H1 (cell line): ENCODE data around the gene ICA1. TPM values are rescaled to one million over a fixed set of nuclear protein-coding genes. Genes with fewer than 3 reads are reported as not detected.

ENCODE experiments used
- CTCF ChIA-PET: fragments of 300-600 bp; sonication (Branson Sonifier 250); formaldehyde crosslinking; loops from one replicate; lab custom pipeline; 2021; ENCODE audit not compliant: partially characterized antibody; lab: Charles Lee
- POLR2A ChIA-PET: fragments of 300-600 bp; sonication (Branson Sonifier 250); formaldehyde crosslinking; loops from one replicate; lab custom pipeline; 2021; ENCODE audit warnings: inconsistent platforms; ENCODE audit not compliant: partially characterized antibody; lab: Charles Lee
- DNase-seq, 2 experiments: peaks; one replicate each; pipeline versions ENCODE4 v3.0.0 to v3.0.0-alpha.2; 2010 to 2022; ENCODE audit warnings: low spot score in 2 of 2, low read depth in 1 of 2, mixed read lengths in 1 of 2
- FAIRE-seq: peaks from 2 replicates; lab custom pipeline; 2011; peaks lifted over from hg19 to GRCh38; lab: Jason Lieb, UNC
- H2AFZ ChIP-seq: 2 replicates; pipeline ENCODE4 v1.8.1; 2012; ENCODE audit warnings: low read length, inconsistent platforms
- H2AK5ac ChIP-seq: 2 replicates; pipeline ENCODE4 v1.6.1; 2013; ENCODE audit warnings: low read depth, low read length
- H2BK120ac ChIP-seq: replicated peaks from 2 replicates; pipeline ENCODE3; 2013; ENCODE audit warnings: low read depth, low read length, inconsistent platforms
- H2BK12ac ChIP-seq: 2 replicates; pipeline ENCODE4 v1.6.1; 2013; ENCODE audit warnings: low read depth, low read length
- H2BK15ac ChIP-seq: 2 replicates; pipeline ENCODE4 v1.6.1; 2013; ENCODE audit warnings: low read length
- H2BK20ac ChIP-seq: 2 replicates; pipeline ENCODE4 v1.6.1; 2013; ENCODE audit warnings: low read length
- H2BK5ac ChIP-seq: 2 replicates; pipeline ENCODE4 v1.6.1; 2013; ENCODE audit warnings: low read depth, low read length
- H3K14ac ChIP-seq: 2 replicates; pipeline ENCODE4 v1.6.1; 2013; ENCODE audit warnings: inconsistent platforms; ENCODE audit not compliant: insufficient read length
- H3K18ac ChIP-seq: 2 replicates; pipeline ENCODE4 v1.6.1; 2013; ENCODE audit warnings: low read length; ENCODE audit errors: extremely low read depth
- H3K23ac ChIP-seq: 2 replicates; pipeline ENCODE4 v1.6.1; 2013; ENCODE audit warnings: inconsistent platforms; ENCODE audit not compliant: insufficient read length
- H3K23me2 ChIP-seq: 2 replicates; pipeline ENCODE4 v1.6.1; 2013; ENCODE audit warnings: low read depth, low read length
- H3K27ac ChIP-seq: 2 replicates; pipeline ENCODE4 v1.6.1; 2011; ENCODE audit warnings: low read depth, low read length, inconsistent platforms
- H3K27me3 ChIP-seq, 4 experiments: replicated peaks in 1 of 4; 1 replicate in 1 of 4; 2 replicates in 3 of 4; pipeline versions ENCODE4 v1.6.1 to v1.8.1; 2011 to 2013; ENCODE audit warnings: low read length in 3 of 4, mild to moderate bottlenecking in 3 of 4, inconsistent platforms in 2 of 4, mixed read lengths in 2 of 4, moderate library complexity in 1 of 4; ENCODE audit not compliant: control insufficient read depth in 3 of 4, insufficient read depth in 3 of 4; ENCODE audit errors: extremely low read depth in 1 of 4
- H3K36me3 ChIP-seq, 4 experiments: 2 replicates each; pipeline versions ENCODE4 v1.6.1 to v1.8.1; 2011 to 2013; ENCODE audit warnings: mild to moderate bottlenecking in 4 of 4, low read length in 3 of 4, moderate library complexity in 2 of 4, control low read depth in 1 of 4, inconsistent platforms in 1 of 4; ENCODE audit not compliant: insufficient read depth in 4 of 4, control insufficient read depth in 2 of 4
- H3K4ac ChIP-seq: replicated peaks from 2 replicates; pipeline ENCODE3; 2013; ENCODE audit warnings: low read length, low read depth, mixed read lengths, inconsistent platforms; ENCODE audit not compliant: insufficient read length
- H3K4me1 ChIP-seq, 4 experiments: replicated peaks in 1 of 4; 1 replicate in 1 of 4; 2 replicates in 3 of 4; pipeline versions ENCODE4 v1.6.1 to v1.8.1; 2011 to 2013; ENCODE audit warnings: low read length in 3 of 4, inconsistent platforms in 2 of 4, mixed read lengths in 1 of 4; ENCODE audit not compliant: insufficient read depth in 4 of 4, control insufficient read depth in 3 of 4
- H3K4me2 ChIP-seq, 2 experiments: 2 replicates each; pipeline versions ENCODE4 v1.6.1 to v1.8.1; 2011 to 2013; ENCODE audit warnings: low read depth in 2 of 2, low read length in 2 of 2, control low read depth in 1 of 2, inconsistent platforms in 1 of 2, mild to moderate bottlenecking in 1 of 2; ENCODE audit not compliant: insufficient read depth in 1 of 2
- H3K4me3 ChIP-seq, 4 experiments: fragments of 200-600, 300-600 bp in 1 of 4; sonication (generic), shearing (Covaris generic), sonication (Bioruptor Twin) in 1 of 4; 2 replicates each; pipeline versions ENCODE4 v1.5.1 to v1.8.1; 2011 to 2016; ENCODE audit warnings: low read length in 4 of 4, low read depth in 3 of 4, control low read depth in 2 of 4, inconsistent platforms in 2 of 4, mild to moderate bottlenecking in 2 of 4, mixed read lengths in 1 of 4, moderate library complexity in 1 of 4; ENCODE audit not compliant: insufficient read depth in 2 of 4; ENCODE audit errors: extremely low read depth in 1 of 4
- H3K56ac ChIP-seq: replicated peaks from 2 replicates; pipeline ENCODE3; 2013; ENCODE audit warnings: low read depth, mild to moderate bottlenecking, mixed read lengths, low read length, inconsistent platforms; ENCODE audit not compliant: insufficient read length
- H3K79me1 ChIP-seq: 2 replicates; pipeline ENCODE4 v1.6.1; 2013; ENCODE audit warnings: low read depth, low read length, control low read depth
- H3K79me2 ChIP-seq, 2 experiments: 2 replicates each; pipeline versions ENCODE4 v1.6.1 to v1.8.1; 2012 to 2013; ENCODE audit warnings: low read length in 2 of 2, mild to moderate bottlenecking in 2 of 2, inconsistent platforms in 1 of 2; ENCODE audit not compliant: insufficient read depth in 2 of 2, control insufficient read depth in 1 of 2
- H3K9ac ChIP-seq, 4 experiments: replicated peaks in 1 of 4; 1 replicate in 1 of 4; 2 replicates in 3 of 4; pipeline versions ENCODE4 v1.6.1 to v1.8.1; 2011 to 2013; ENCODE audit warnings: low read depth in 3 of 4, low read length in 3 of 4, control low read depth in 2 of 4, mild to moderate bottlenecking in 2 of 4, moderate library complexity in 2 of 4, inconsistent platforms in 1 of 4; ENCODE audit errors: extremely low read depth in 1 of 4
- H3K9me3 ChIP-seq, 2 experiments: 2 replicates each; pipeline versions ENCODE4 v1.6.1 to v1.8.1; 2012 to 2013; ENCODE audit warnings: mild to moderate bottlenecking in 2 of 2, moderate library complexity in 2 of 2, control low read depth in 1 of 2, inconsistent platforms in 1 of 2, low read depth in 1 of 2, low read length in 1 of 2, mixed read lengths in 1 of 2; ENCODE audit not compliant: insufficient read depth in 2 of 2
- H4K20me1 ChIP-seq, 2 experiments: replicated peaks in 1 of 2; 2 replicates each; pipeline versions ENCODE3 to v1.8.1; 2011 to 2013; ENCODE audit warnings: inconsistent platforms in 2 of 2, low read length in 2 of 2, mild to moderate bottlenecking in 1 of 2; ENCODE audit not compliant: insufficient read depth in 2 of 2, control insufficient read depth in 1 of 2
- H4K5ac ChIP-seq: 2 replicates; pipeline ENCODE4 v1.6.1; 2013; ENCODE audit warnings: low read length, low read depth, mixed read lengths, inconsistent platforms; ENCODE audit not compliant: insufficient read length
- H4K8ac ChIP-seq: 2 replicates; pipeline ENCODE4 v1.8.0; 2013; ENCODE audit warnings: mild to moderate bottlenecking, moderate library complexity, low read length, inconsistent platforms; ENCODE audit not compliant: insufficient read depth; ENCODE audit errors: extremely low read depth
- H4K91ac ChIP-seq: replicated peaks from 2 replicates; pipeline ENCODE3; 2013; ENCODE audit warnings: low read length, mixed read lengths, inconsistent platforms; ENCODE audit not compliant: insufficient read length
- ASH2L ChIP-seq: fragments of 200-600, 300-600 bp; sonication (generic); IDR thresholded peaks from one replicate; pipeline ENCODE4 v1.7.1; 2017; ENCODE audit warnings: low read length
- ATF3 ChIP-seq: IDR thresholded peaks from 2 replicates; pipeline ENCODE4 v1.6.1; 2011; ENCODE audit warnings: low read depth, mild to moderate bottlenecking, low read length; ENCODE audit not compliant: insufficient read depth
- CHD1 ChIP-seq: IDR thresholded peaks from 2 replicates; pipeline ENCODE4 v1.6.1; 2012; ENCODE audit warnings: low read depth, low read length, improper control_type of control experiment
- E2F6 ChIP-seq: IDR thresholded peaks from 2 replicates; pipeline ENCODE4 v1.6.1; 2012; ENCODE audit warnings: inconsistent platforms
- EZH2 ChIP-seq: fragments of 200-600 bp; sonication (generic); IDR thresholded peaks from 2 replicates; pipeline ENCODE4 v1.7.1; 2012; ENCODE audit warnings: low read depth, mild to moderate bottlenecking, moderate library complexity, low read length, inconsistent platforms; ENCODE audit not compliant: severe bottlenecking
- HDAC6 ChIP-seq: IDR thresholded peaks from one replicate; pipeline ENCODE4 v1.7.1; 2012; ENCODE audit warnings: low read depth, mild to moderate bottlenecking, inconsistent platforms, low read length, moderate library complexity
- RAD21 ChIP-seq, 2 experiments: IDR thresholded peaks in 1 of 2; conservative IDR thresholded peaks in 1 of 2; 2 replicates each; pipeline ENCODE4 v1.6.1; 2011; ENCODE audit warnings: low read depth in 2 of 2, low read length in 2 of 2, improper control_type of control experiment in 1 of 2, inconsistent platforms in 1 of 2, mild to moderate bottlenecking in 1 of 2, moderate library complexity in 1 of 2
- RBBP5 ChIP-seq: IDR thresholded peaks from 2 replicates; pipeline ENCODE4 v1.7.1; 2012; ENCODE audit warnings: low read depth, mild to moderate bottlenecking, inconsistent platforms, low read length, moderate library complexity, borderline replicate concordance
- RXRA ChIP-seq: IDR thresholded peaks from 2 replicates; pipeline ENCODE4 v1.6.1; 2011; ENCODE audit warnings: low read depth, mild to moderate bottlenecking, low read length, moderate library complexity; ENCODE audit not compliant: insufficient read depth
- SIRT6 ChIP-seq: IDR thresholded peaks from one replicate; pipeline ENCODE4 v1.7.1; 2012; ENCODE audit warnings: low read length, inconsistent platforms
- SP2 ChIP-seq: IDR thresholded peaks from 2 replicates; pipeline ENCODE4 v1.6.1; 2012; ENCODE audit warnings: mild to moderate bottlenecking, low read length, inconsistent platforms
- SRF ChIP-seq: IDR thresholded peaks from 2 replicates; pipeline ENCODE4 v1.6.1; 2011; ENCODE audit warnings: mild to moderate bottlenecking, low read depth, low read length, moderate library complexity
- ZNF274 ChIP-seq: IDR thresholded peaks from 2 replicates; pipeline ENCODE4 v1.7.0; 2012; ENCODE audit warnings: low read length, borderline replicate concordance; ENCODE audit errors: extremely low read depth
- WGBS, 2 experiments: shearing (Covaris generic) in 1 of 2; methylation state at CpG; one replicate each; pipeline versions ENCODE4 v1.1.6 to v1.1.7; 2013 to 2015; ENCODE audit warnings: low lambda C conversion rate in 2 of 2, mixed read lengths in 2 of 2, inconsistent platforms in 1 of 2, low coverage in 1 of 2, missing lambda C conversion rate in 1 of 2; ENCODE audit not compliant: insufficient replicate concordance in 2 of 2, insufficient coverage in 1 of 2, insufficient read length in 1 of 2; ENCODE audit errors: extremely low coverage in 1 of 2, missing lambda C conversion rate in 1 of 2; 5-methylcytosine and 5-hydroxymethylcytosine counted together
- polyA plus RNA-seq, 7 experiments: library from polyadenylated mRNA; depleted of rRNA in 3 of 7; stranded (reverse) in 5 of 7; unstranded in 2 of 7; fragments of >200 nt in 5 of 7; fragments of 200-250 nt in 2 of 7; gene quantifications; 1 replicate in 5 of 7; 2 replicates in 1 of 7; 4 replicates in 1 of 7; pipeline versions ENCODE4 v1.2.1 to v1.2.3, GENCODE V29; 2011 to 2013; ENCODE audit warnings: missing spikeins in 2 of 7, mixed read lengths in 2 of 7
- total RNA-seq: library from RNA; stranded (reverse); fragmentation: NEBNext Ultra II Directional; extraction: Animal tissue kit (Norgen Biotek cat#: 25700); gene quantifications from 2 replicates; pipeline ENCODE4 v1.2.1, GENCODE V29; 2021

ICA1 gene
- total and polyA plus RNA-seq, 2 of the 8 experiments (the other 6 are each of a cell fraction or from before 2014, with no cell fraction given), result 14.9 to 37.1 TPM

DNA sequence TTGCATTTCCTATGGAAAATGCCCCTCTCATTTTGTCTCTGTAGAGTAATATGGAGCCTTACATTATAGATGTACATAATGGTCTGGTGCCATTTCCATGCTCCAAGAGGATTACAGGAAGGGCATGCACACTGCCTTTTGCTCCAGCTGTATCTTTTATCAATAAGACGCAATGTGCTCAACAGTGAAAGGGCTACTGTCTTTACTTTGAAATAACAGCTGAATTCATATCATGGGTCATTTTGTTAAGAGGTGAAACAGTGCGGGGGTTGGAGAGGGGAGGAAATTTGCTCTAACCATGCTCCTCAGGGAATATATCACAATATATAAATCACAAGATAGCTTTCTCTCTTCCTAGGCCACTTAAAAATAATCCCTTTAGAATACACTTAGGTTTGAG, 77.7 kb downstream of the ICA1 start:
- Histone ChIP-seq H2BK20ac (no peak overlapping the region), H2BK5ac (no peak overlapping the region), H3K23ac (no peak overlapping the region), H3K4me3 (no peak overlapping the region), H4K5ac (no peak overlapping the region), H4K91ac (no peak overlapping the region), H3K27me3 (no peaks in the 10 kb centered on the region), H4K8ac (no peak overlapping the region), H3K36me3 (no peaks in the 10 kb centered on the region; a peak in 1 of 8 replicates), H3K9ac (no peak overlapping the region), H2BK15ac (no peak overlapping the region), H3K79me1 (no peaks in the 10 kb centered on the region), H2AK5ac (no peak overlapping the region), H3K4me2 (no peak overlapping the region), H3K56ac (no peak overlapping the region), H4K20me1 (no peaks in the 10 kb centered on the region), H3K14ac (no peak overlapping the region), H3K27ac (no peak overlapping the region), H3K4me1 (peaks cover 0 to 10% (median 2%) of the 10 kb centered on the region in 4 experiments; a peak in 3 of 7 replicates), H3K79me2 (no peaks in the 10 kb centered on the region), H3K4ac (no peak overlapping the region), H3K18ac (no peak overlapping the region), H3K23me2 (no peaks in the 10 kb centered on the region), H2BK12ac (no peak overlapping the region), H2AFZ (no peak overlapping the region), H3K9me3 (no peaks in the 10 kb centered on the region), H2BK120ac (no peak overlapping the region)
- ChIA-PET CTCF (no interaction called here), POLR2A (no interaction called here)
- no peak for TF ChIP-seq E2F6
- TF ChIP-seq HDAC6, result no peak
- no peak for TF ChIP-seq SRF
- no peak for TF ChIP-seq CHD1
- TF ChIP-seq ZNF274, result no peak
- TF ChIP-seq ASH2L, result no peak
- no peak for TF ChIP-seq SP2
- TF ChIP-seq ATF3, result no peak
- TF ChIP-seq SIRT6, result no peak
- no peak for TF ChIP-seq EZH2
- TF ChIP-seq RBBP5, result no peak
- TF ChIP-seq RAD21 (IDR thresholded peaks at IDR 0.05 in 1 of 2, conservative IDR thresholded peaks at IDR 0.05 in 1 of 2; ENCODE audit: low read depth in 2 of 2, low read length in 2 of 2), result no peak
- TF ChIP-seq RXRA, result no peak
- WGBS, 2 experiments, result 94% methylated on average over 2 of the region's 2 CpGs; no CpG with 5 or more reads in 1 of the 2 experiments
- DNase-seq (no peak), FAIRE-seq (no peak)
